HepG2 (cell line): Measurements from ENCODE around the gene VPS37D. TPM values are rescaled to one million over a fixed set of nuclear protein-coding genes. Genes with fewer than 3 reads are reported as not detected.

Experiments
- ELF4 ChIP-seq: sonication (generic); formaldehyde crosslinking; IDR thresholded peaks from 2 replicates; pipeline ENCODE4 v1.5.0; 2020; ENCODE audit warnings: missing genetic modification reagents, mild to moderate bottlenecking, moderate library complexity, borderline replicate concordance
- IRF9 ChIP-seq: sonication (generic); formaldehyde crosslinking; IDR thresholded peaks from 2 replicates; pipeline ENCODE4 v1.8.0; 2022; ENCODE audit warnings: missing genetic modification reagents, mild to moderate bottlenecking, borderline replicate concordance
- NPAS2 ChIP-seq: sonication (generic); formaldehyde crosslinking; IDR thresholded peaks from 2 replicates; pipeline ENCODE4 v1.8.0; 2022; ENCODE audit warnings: mild to moderate bottlenecking, missing genetic modification reagents, borderline replicate concordance
- PAF1 ChIP-seq: IDR thresholded peaks from 2 replicates; pipeline ENCODE4 v1.6.1; 2016; ENCODE audit warnings: missing genetic modification reagents, missing compliant biosample characterization
- POLR2G ChIP-seq: fragments of 200-400 bp; formaldehyde crosslinking; IDR thresholded peaks from 2 replicates; pipeline ENCODE4 v1.6.1; 2018; ENCODE audit warnings: mild to moderate bottlenecking, low read depth, low read length, moderate library complexity
- REXO4 ChIP-seq: sonication (generic); formaldehyde crosslinking; IDR thresholded peaks from 2 replicates; pipeline ENCODE4 v1.8.0; 2022; ENCODE audit warnings: missing genetic modification reagents, mild to moderate bottlenecking, borderline replicate concordance
- SRY ChIP-seq: sonication (generic); formaldehyde crosslinking; IDR thresholded peaks from 2 replicates; pipeline ENCODE4 v1.8.0; 2022; ENCODE audit warnings: mild to moderate bottlenecking, missing genetic modification reagents
- TMF1 ChIP-seq: sonication (generic); formaldehyde crosslinking; IDR thresholded peaks from 2 replicates; pipeline ENCODE4 v1.8.1; 2022; ENCODE audit warnings: low read depth, missing genetic modification reagents
- ZNF30 ChIP-seq: sonication (generic); formaldehyde crosslinking; IDR thresholded peaks from 2 replicates; pipeline ENCODE4 v1.5.0; 2020; ENCODE audit warnings: mild to moderate bottlenecking, missing genetic modification reagents
- ZNF326 ChIP-seq: sonication (generic); formaldehyde crosslinking; IDR thresholded peaks from 2 replicates; pipeline ENCODE4 v1.4.0; 2020; ENCODE audit warnings: missing genetic modification reagents, borderline replicate concordance
- ZNF543 ChIP-seq: sonication (generic); formaldehyde crosslinking; IDR thresholded peaks from 2 replicates; pipeline ENCODE4 v1.4.0; 2020; ENCODE audit warnings: mild to moderate bottlenecking, missing genetic modification reagents
- ZNF619 ChIP-seq: sonication (generic); formaldehyde crosslinking; IDR thresholded peaks from 2 replicates; pipeline ENCODE4 v1.4.0; 2020; ENCODE audit warnings: mild to moderate bottlenecking, missing genetic modification reagents
- polyA plus RNA-seq, 8 experiments: library from polyadenylated mRNA; depleted of rRNA in 3 of 8; stranded (reverse) in 7 of 8; unstranded in 1 of 8; fragments of >200 nt; fragmentation: Illumina TruSeq in 4 of 8; extraction: Trizol in 4 of 8; gene quantifications; 2 replicates each; pipeline versions ENCODE4 v1.2.1 to v1.2.3, GENCODE V29; 2011 to 2016; ENCODE audit warnings: low read depth in 4 of 8, missing spikeins in 1 of 8, mixed read lengths in 1 of 8; ENCODE audit not compliant: insufficient read depth in 1 of 8
- total RNA-seq, 5 experiments: library from RNA; depleted of rRNA; stranded (reverse); fragments of >200 nt; fragmentation: Illumina TruSeq; extraction: Trizol; gene quantifications; 2 replicates each; pipeline ENCODE4 v1.2.3, GENCODE V29; 2016; ENCODE audit warnings: low read depth in 1 of 5
- TF ChIP-seq, protein P1 (sequence below): sonication (generic); formaldehyde crosslinking; IDR thresholded peaks from 2 replicates; pipeline ENCODE4 v1.4.0; 2020; ENCODE audit warnings: missing genetic modification reagents

Gene VPS37D
- total and polyA plus RNA-seq, 2 of the 13 experiments (the other 11 are each of a cell fraction or from before 2014, with no cell fraction given) = 3.8 to 6.3 TPM

DNA sequence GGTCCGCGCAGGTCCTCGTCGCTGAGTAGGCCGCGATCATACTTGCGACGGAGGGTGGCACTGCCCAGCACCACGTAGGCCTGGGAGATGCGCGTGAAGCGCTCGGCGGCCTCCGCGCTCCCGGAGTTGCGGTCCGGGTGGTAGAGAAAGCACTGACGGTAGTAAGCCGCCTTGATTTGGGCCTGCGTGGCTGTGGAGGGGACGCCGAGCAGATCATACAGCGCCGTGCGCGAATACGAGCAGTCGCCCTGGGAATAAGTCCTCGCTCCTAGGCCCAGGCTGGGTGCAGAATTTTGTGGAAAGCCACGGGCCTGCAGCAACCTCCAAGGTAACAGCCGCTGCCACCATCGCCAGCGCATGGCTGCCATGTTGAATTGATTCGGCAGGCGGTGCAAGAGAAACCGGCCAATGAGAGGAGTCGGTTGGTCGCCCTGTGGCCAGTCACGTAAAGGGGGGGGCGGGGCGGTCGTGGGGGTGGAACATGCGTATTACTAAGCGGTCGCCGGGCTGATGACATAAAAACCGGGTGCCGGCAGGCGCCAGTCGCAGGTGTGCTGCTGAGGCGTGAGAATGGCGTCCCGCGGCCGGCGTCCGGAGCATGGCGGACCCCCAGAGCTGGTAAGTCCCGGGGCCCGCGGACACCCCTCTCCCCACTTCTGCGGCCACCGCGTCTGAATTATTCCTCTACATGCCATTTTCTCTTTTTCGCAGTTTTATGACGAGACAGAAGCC lies 15.6 kb downstream of the VPS37D start, which contains the start of the genes BUD23 and DNAJC30 (continued):
- TF ChIP-seq ZNF619 = peak; percentile 55; the same call in 1 of the 2 replicates
- TF ChIP-seq NPAS2 = no peak
- TF ChIP-seq ZNF326 (CRISPR knock-in tag) = no peak
- TF ChIP-seq, protein P1, sequence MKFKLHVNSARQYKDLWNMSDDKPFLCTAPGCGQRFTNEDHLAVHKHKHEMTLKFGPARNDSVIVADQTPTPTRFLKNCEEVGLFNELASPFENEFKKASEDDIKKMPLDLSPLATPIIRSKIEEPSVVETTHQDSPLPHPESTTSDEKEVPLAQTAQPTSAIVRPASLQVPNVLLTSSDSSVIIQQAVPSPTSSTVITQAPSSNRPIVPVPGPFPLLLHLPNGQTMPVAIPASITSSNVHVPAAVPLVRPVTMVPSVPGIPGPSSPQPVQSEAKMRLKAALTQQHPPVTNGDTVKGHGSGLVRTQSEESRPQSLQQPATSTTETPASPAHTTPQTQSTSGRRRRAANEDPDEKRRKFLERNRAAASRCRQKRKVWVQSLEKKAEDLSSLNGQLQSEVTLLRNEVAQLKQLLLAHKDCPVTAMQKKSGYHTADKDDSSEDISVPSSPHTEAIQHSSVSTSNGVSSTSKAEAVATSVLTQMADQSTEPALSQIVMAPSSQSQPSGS (CRISPR knock-in tag) = no peak
- peak; percentile 91 for TF ChIP-seq POLR2G
- no peak for TF ChIP-seq REXO4 (CRISPR knock-in tag)
- TF ChIP-seq ELF4 (CRISPR knock-in tag) = no peak; the same call in 1 of the 2 replicates
- TF ChIP-seq TMF1 = peak; percentile 58; the same call in 1 of the 2 replicates
- TF ChIP-seq PAF1 = no peak
- TF ChIP-seq IRF9 = no peak; the same call in 1 of the 2 replicates
- TF ChIP-seq ZNF30 (CRISPR knock-in tag) = no peak
- TF ChIP-seq ZNF543 (CRISPR knock-in tag) = peak; percentile 41; the same call in 1 of the 2 replicates
- peak; percentile 76 for TF ChIP-seq SRY (CRISPR knock-in tag)
